Kidney (tissue), 14 donors: ENCODE measurements around the gene ZNF524. TPM values are rescaled to one million over a fixed set of nuclear protein-coding genes. Genes with fewer than 3 reads are reported as not detected.

ENCODE experiments used
- DNase-seq, 5 donors: peaks; one replicate each; pipeline ENCODE4 v3.0.0-alpha.2; 2013 to 2020
- FAIRE-seq: peaks from 2 replicates; lab custom pipeline; 2012; peaks lifted over from hg19 to GRCh38; lab: Jason Lieb, UNC
- H3K27ac ChIP-seq, 2 donors: one replicate each; pipeline ENCODE4 v1.7.0; 2013; ENCODE audit warnings: low read depth in 2 of 2, low read length in 2 of 2, inconsistent platforms in 1 of 2
- H3K27me3 ChIP-seq: one replicate; pipeline ENCODE4 v1.7.1; 2013; ENCODE audit warnings: low read length, inconsistent platforms; ENCODE audit not compliant: control insufficient read depth, insufficient read depth
- H3K36me3 ChIP-seq, 3 donors: one replicate each; pipeline versions ENCODE4 v1.7.0 to v1.7.1; 2013; ENCODE audit warnings: low read length in 3 of 3, control low read depth in 1 of 3, inconsistent platforms in 1 of 3; ENCODE audit not compliant: insufficient read depth in 3 of 3, control insufficient read depth in 2 of 3
- H3K4me1 ChIP-seq, 3 donors: one replicate each; pipeline versions ENCODE4 v1.7.0 to v1.7.1; 2013; ENCODE audit warnings: low read length in 3 of 3, inconsistent platforms in 1 of 3, low read depth in 1 of 3; ENCODE audit not compliant: control insufficient read depth in 2 of 3, insufficient read depth in 2 of 3
- H3K4me3 ChIP-seq, 3 donors: one replicate each; pipeline versions ENCODE4 v1.7.0 to v1.8.1; 2013; ENCODE audit warnings: low read length in 3 of 3, control low read depth in 1 of 3, inconsistent platforms in 1 of 3
- H3K9ac ChIP-seq, 3 donors: one replicate each; pipeline versions ENCODE4 v1.7.0 to v1.7.1; 2013; ENCODE audit warnings: low read length in 3 of 3, control low read depth in 1 of 3, inconsistent platforms in 1 of 3
- H3K9me3 ChIP-seq, 3 donors: one replicate each; pipeline versions ENCODE4 v1.7.0 to v1.7.1; 2013; ENCODE audit warnings: low read length in 3 of 3, control low read depth in 1 of 3, inconsistent platforms in 1 of 3; ENCODE audit not compliant: control insufficient read depth in 2 of 3, insufficient read depth in 1 of 3
- CTCF ChIP-seq: IDR thresholded peaks from 3 replicates; pipeline ENCODE4 v1.5.1; 2012; ENCODE audit warnings: mild to moderate bottlenecking, moderate library complexity, borderline replicate concordance; ENCODE audit not compliant: insufficient read depth; ENCODE audit errors: extremely low read depth
- intact Hi-C: fragments of 100-400 bp; cut with DNase I; formaldehyde crosslinking; loops from one replicate; pipeline ENCODE4 v1.11.1; 2022
- polyA plus RNA-seq: library from polyadenylated mRNA; stranded (reverse); fragments of 350-450 nt; fragmentation: Illumina TruSeq; extraction: RNeasy Lipid Tissue Mini Kit (QIAGEN cat#74804); gene quantifications from one replicate; pipeline ENCODE4 v1.2.3, GENCODE V29; 2014; ENCODE audit warnings: low read depth, low replicate concordance; ENCODE audit not compliant: insufficient read depth
- total RNA-seq: library from RNA; stranded (reverse); fragmentation: NEBNext Ultra II Directional; extraction: Animal tissue kit (Norgen Biotek cat#: 25700); gene quantifications from one replicate; pipeline ENCODE4 v1.2.1, GENCODE V29; 2021
- donor health status: control.
- donor health status: control.
- donor health status: control.
- donor health status: control.
- donor health status: control.
- donor health status: DM: yes; HTN: yes; CAD: no.
- donor health status: Normal renal cell carcinoma (clear cell type).

Gene ZNF524
- total and polyA plus RNA-seq, 2 donors from 2014 or later = 22.9 to 32.6 TPM

GRCh38 chr19:55579766-55580621 lies 20.1 kb upstream of the ZNF524 start:
- TF ChIP-seq CTCF = no peak
- Histone ChIP-seq H3K27ac (peak overlapping the region; percentile 66 to 94), H3K4me3 (peak overlapping the region; percentile 30 to 87 (median 75)), H3K9ac (peak overlapping the region; percentile 50 to 79 (median 77)), H3K36me3 (peaks cover 0 to 8% (median 0%) of the 10 kb centered on the region in 3 donors), H3K27me3 (no peaks in the 10 kb centered on the region), H3K4me1 (peaks cover 3 to 11% (median 6%) of the 10 kb centered on the region in 3 donors), H3K9me3 (no peaks in the 10 kb centered on the region)
- no peak for FAIRE-seq
- DNase-seq = peak in 3 of 5 donors; percentile 66 to 80 (median 74)
- intact Hi-C loops = no loop called here

GRCh38 chr19:55580628-55581144 lies 19.4 kb upstream of the ZNF524 start, which contains the start of gene ZNF579:
TSS of gene ZNF579 (minus strand) at chr19:55580848. CDS start at chr19:55579639, 1,209 bp downstream.
- TF ChIP-seq CTCF = no peak
- intact Hi-C loops = no loop called here
- H3K9me3 ChIP-seq = no peaks in the 10 kb centered on the region
- FAIRE-seq (no peak), DNase-seq (peak; percentile 92 to 95 (median 94))
- no peaks in the 10 kb centered on the region for H3K27me3 ChIP-seq
- peaks cover 0 to 8% (median 0%) of the 10 kb centered on the region in 3 donors for H3K36me3 ChIP-seq
- H3K4me3 ChIP-seq = peak within 1 kb of the TSS; percentile 30 to 87 (median 75)
- H3K27ac ChIP-seq = peak within 1 kb of the TSS; percentile 66 to 94
- peak within 1 kb of the TSS; percentile 77 to 79 (median 77) for H3K9ac ChIP-seq
- H3K4me1 ChIP-seq = peaks cover 3 to 11% (median 6%) of the 10 kb centered on the region in 3 donors

GRCh38 chr19:55581145-55581822 lies 18.8 kb upstream of the ZNF524 start:
- peak overlapping the region; percentile 43 to 77 (median 46) for H3K9ac ChIP-seq
- H3K36me3 ChIP-seq = peaks cover 0 to 8% (median 0%) of the 10 kb centered on the region in 3 donors
- intact Hi-C loops = no loop called here
- no peaks in the 10 kb centered on the region for H3K9me3 ChIP-seq
- DNase-seq (no peak), FAIRE-seq (no peak)
- H3K4me3 ChIP-seq = peak overlapping the region; percentile 30 to 87 (median 75)
- no peaks in the 10 kb centered on the region for H3K27me3 ChIP-seq
- no peak for TF ChIP-seq CTCF
- peak overlapping the region; percentile 64 to 66 for H3K27ac ChIP-seq
- peaks cover 3 to 16% (median 6%) of the 10 kb centered on the region in 3 donors for H3K4me1 ChIP-seq
